Glutamatergic neuron (in vitro differentiated cells): ENCODE measurements around the gene TCP11. TPM values are rescaled to one million over a fixed set of nuclear protein-coding genes. Genes with fewer than 3 reads are reported as not detected.

Source experiments
- DNase-seq: peaks from one replicate; pipeline ENCODE4 v3.0.0; 2022
- H3K27ac Mint-ChIP-seq: one replicate; pipeline ENCODE4 v1.8.0; 2020; ENCODE audit warnings: mild to moderate bottlenecking, mixed read lengths, inconsistent platforms; ENCODE audit not compliant: unreplicated experiment
- H3K27me3 Mint-ChIP-seq: one replicate; pipeline ENCODE4 v1.8.0; 2020; ENCODE audit warnings: mild to moderate bottlenecking, moderate library complexity, mixed read lengths, inconsistent platforms; ENCODE audit not compliant: unreplicated experiment
- H3K36me3 Mint-ChIP-seq: one replicate; pipeline ENCODE4 v1.8.0; 2020; ENCODE audit warnings: mild to moderate bottlenecking, mixed read lengths, inconsistent platforms; ENCODE audit not compliant: unreplicated experiment
- H3K4me1 Mint-ChIP-seq: one replicate; pipeline ENCODE4 v1.8.0; 2020; ENCODE audit warnings: mild to moderate bottlenecking, low read depth, mixed read lengths, inconsistent platforms; ENCODE audit not compliant: unreplicated experiment
- H3K4me3 Mint-ChIP-seq: one replicate; pipeline ENCODE4 v1.8.0; 2020; ENCODE audit warnings: mild to moderate bottlenecking, mixed read lengths, inconsistent platforms; ENCODE audit not compliant: unreplicated experiment
- H3K9me3 Mint-ChIP-seq: one replicate; pipeline ENCODE4 v1.8.0; 2020; ENCODE audit warnings: mild to moderate bottlenecking, moderate library complexity, mixed read lengths, inconsistent platforms; ENCODE audit not compliant: unreplicated experiment
- total RNA-seq: library from RNA; stranded (reverse); fragmentation: NEBNext Ultra II Directional; extraction: Animal tissue kit (Norgen Biotek cat#: 25700); gene quantifications from one replicate; pipeline ENCODE4 v1.2.1, GENCODE V29; 2021; ENCODE audit not compliant: unreplicated experiment
- TF ChIP-seq, protein P1 (sequence below): fragments of 200-600 bp; sonication (generic); IDR thresholded peaks from one replicate; pipeline ENCODE4 v1.5.0; 2021; ENCODE audit not compliant: partially characterized antibody, unreplicated experiment

The TCP11 gene
- total RNA-seq, 1 donor from 2014 or later, result not detected

DNA sequence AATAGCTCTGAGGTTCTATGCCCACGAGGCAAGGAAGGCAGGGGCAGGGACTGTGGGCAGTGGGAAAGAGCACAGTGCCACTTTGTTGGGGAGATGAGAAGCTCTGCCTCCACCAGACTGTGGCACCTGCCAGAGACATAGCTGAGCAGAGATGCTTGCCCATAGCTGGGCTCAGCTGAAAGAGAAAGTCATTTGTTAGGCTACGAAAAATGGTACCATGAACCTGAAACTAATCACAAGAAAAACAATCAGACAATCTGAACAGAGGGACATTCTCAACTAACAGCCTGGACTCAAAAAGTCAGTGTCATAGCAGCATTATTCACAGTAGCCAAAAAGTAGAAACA is 32.9 kb upstream of the TCP11 start:
- TF ChIP-seq, protein P1, sequence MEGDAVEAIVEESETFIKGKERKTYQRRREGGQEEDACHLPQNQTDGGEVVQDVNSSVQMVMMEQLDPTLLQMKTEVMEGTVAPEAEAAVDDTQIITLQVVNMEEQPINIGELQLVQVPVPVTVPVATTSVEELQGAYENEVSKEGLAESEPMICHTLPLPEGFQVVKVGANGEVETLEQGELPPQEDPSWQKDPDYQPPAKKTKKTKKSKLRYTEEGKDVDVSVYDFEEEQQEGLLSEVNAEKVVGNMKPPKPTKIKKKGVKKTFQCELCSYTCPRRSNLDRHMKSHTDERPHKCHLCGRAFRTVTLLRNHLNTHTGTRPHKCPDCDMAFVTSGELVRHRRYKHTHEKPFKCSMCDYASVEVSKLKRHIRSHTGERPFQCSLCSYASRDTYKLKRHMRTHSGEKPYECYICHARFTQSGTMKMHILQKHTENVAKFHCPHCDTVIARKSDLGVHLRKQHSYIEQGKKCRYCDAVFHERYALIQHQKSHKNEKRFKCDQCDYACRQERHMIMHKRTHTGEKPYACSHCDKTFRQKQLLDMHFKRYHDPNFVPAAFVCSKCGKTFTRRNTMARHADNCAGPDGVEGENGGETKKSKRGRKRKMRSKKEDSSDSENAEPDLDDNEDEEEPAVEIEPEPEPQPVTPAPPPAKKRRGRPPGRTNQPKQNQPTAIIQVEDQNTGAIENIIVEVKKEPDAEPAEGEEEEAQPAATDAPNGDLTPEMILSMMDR, result no peak
- Mint-ChIP-seq H3K27me3 (peaks cover 10% of the 10 kb centered on the region), H3K4me1 (peaks cover 3% of the 10 kb centered on the region), H3K36me3 (no peaks in the 10 kb centered on the region), H3K4me3 (no peak overlapping the region), H3K27ac (no peak overlapping the region), H3K9me3 (peaks cover 7% of the 10 kb centered on the region)
- no peak for DNase-seq

DNA sequence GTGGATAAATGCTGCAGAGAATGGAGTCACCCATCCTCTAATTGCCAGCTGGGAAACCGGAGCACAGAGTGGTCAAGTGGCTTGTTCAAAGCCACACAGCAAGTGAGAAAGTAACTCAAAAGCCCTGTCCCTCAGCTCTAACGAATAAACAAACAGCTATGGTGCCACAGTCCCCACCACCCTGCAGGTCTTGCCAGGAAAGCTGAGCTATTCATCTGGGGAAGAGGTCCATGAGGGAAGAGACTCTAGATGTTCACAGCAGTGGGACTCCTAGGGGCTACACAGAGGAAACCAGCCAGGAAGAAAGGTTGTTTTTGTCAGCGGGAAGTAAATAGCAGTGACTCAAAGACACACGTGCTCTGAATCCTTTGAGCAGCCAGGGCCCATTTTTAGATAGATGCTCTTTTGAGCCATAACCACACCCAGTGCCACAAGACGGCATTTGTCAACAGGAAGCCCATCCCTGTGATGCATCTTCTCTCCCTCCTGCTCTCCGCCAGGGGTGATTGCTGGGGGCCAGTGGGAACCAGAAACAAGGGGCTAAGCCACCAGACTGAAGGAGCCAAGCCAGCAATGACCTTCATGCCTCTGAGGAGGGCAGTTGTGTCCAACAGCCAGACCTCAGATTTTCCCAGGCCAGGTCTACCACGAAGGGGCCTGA is 32.4 kb upstream of the TCP11 start:
- peaks cover 10% of the 10 kb centered on the region for H3K27me3 Mint-ChIP-seq
- peaks cover 7% of the 10 kb centered on the region for H3K9me3 Mint-ChIP-seq
- H3K27ac Mint-ChIP-seq, result no peak overlapping the region

DNA sequence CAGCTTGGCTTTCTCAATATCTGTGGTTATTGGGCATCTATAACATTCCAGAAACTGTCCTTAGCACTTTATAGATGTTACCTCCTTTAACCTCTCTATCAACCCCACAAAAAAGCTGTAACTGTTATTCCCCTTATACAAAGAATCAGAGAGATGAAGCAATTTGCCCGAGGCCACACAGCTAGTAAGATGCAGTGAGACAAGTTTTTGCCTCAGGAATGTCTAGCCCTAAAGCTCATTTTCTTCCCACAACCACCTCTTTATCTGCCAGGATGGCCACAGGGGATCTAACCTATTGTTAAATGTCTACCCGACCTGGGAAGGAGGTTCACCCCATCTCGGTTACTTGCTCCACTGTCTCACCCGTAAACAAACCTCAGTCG is 31.9 kb upstream of the TCP11 start:
- H3K4me1 Mint-ChIP-seq, result no peaks in the 10 kb centered on the region
- H3K36me3 Mint-ChIP-seq, result no peaks in the 10 kb centered on the region
- H3K27me3 Mint-ChIP-seq, result peaks cover 10% of the 10 kb centered on the region
- peaks cover 7% of the 10 kb centered on the region for H3K9me3 Mint-ChIP-seq
- no peak for DNase-seq
- H3K27ac Mint-ChIP-seq, result no peak overlapping the region
- no peak overlapping the region for H3K4me3 Mint-ChIP-seq
- TF ChIP-seq, protein P1, result no peak

More for the DNA sequence above, 32.4 kb upstream of the TCP11 start:
- H3K4me1 Mint-ChIP-seq, result peaks cover under 1% of the 10 kb centered on the region
- TF ChIP-seq, protein P1, result no peak
- no peak overlapping the region for H3K4me3 Mint-ChIP-seq
- DNase-seq, result no peak
- H3K36me3 Mint-ChIP-seq, result no peaks in the 10 kb centered on the region

DNA sequence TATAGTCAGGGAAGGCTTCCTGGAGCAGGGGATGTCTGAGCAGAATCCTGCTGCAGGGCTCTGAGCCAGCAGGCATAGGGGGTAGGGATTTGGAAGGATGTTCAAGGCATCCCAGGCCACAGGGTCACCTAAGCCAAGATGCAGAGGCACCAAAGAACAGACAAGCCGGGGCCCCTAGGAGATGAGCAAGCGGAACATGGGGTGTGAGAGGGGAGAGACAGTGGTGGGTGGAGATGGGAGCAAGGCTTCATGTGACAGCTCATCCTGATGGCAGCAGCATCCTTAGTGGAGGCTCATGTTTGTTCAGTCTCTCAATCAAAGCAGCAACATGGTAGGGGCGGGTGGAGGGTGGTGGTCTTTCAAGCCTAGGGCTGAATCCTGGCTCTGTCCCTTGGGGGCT is 29.8 kb upstream of the TCP11 start:
- no peak for DNase-seq
- TF ChIP-seq, protein P1, result no peak
- Mint-ChIP-seq H3K4me1 (no peaks in the 10 kb centered on the region), H3K4me3 (no peak overlapping the region), H3K9me3 (peaks cover 5% of the 10 kb centered on the region), H3K27ac (no peak overlapping the region), H3K36me3 (no peaks in the 10 kb centered on the region), H3K27me3 (peaks cover 10% of the 10 kb centered on the region)

DNA sequence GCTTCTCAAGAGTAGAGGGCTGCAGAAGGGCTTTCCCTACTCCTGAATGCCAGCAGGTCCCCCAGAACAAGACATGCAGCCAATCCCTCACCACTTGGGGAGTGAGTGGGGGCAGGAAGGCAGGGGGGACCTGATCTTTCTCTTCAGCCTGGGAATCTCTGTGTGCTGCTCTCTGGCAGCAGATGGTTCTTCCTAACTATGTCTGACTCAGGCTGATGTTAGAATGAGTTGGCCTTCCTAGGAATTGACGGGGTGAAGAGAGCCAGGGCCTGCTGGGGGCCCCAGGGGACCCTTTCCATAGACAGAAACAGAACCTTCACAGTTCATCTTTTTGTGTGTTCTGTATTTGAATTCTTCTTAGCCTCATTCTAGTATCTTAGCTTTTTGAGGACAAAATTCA is 29.0 kb upstream of the TCP11 start:
- peaks cover 10% of the 10 kb centered on the region for H3K27me3 Mint-ChIP-seq
- TF ChIP-seq, protein P1, result no peak
- no peak for DNase-seq

More for the DNA sequence above, 29.0 kb upstream of the TCP11 start:
- no peak overlapping the region for H3K4me3 Mint-ChIP-seq
- H3K9me3 Mint-ChIP-seq, result peaks cover 5% of the 10 kb centered on the region
- H3K4me1 Mint-ChIP-seq, result no peaks in the 10 kb centered on the region
- no peaks in the 10 kb centered on the region for H3K36me3 Mint-ChIP-seq
- H3K27ac Mint-ChIP-seq, result no peak overlapping the region
